Measurements from ENCODE around the gene ABTB1. TPM values are rescaled to one million over a fixed set of nuclear protein-coding genes. Genes with fewer than 3 reads are reported as not detected.

Gene ABTB1
- polyA plus RNA-seq, 1 of the 3 experiments (the other 2 are of a cell fraction) = 30.8 TPM

DNA sequence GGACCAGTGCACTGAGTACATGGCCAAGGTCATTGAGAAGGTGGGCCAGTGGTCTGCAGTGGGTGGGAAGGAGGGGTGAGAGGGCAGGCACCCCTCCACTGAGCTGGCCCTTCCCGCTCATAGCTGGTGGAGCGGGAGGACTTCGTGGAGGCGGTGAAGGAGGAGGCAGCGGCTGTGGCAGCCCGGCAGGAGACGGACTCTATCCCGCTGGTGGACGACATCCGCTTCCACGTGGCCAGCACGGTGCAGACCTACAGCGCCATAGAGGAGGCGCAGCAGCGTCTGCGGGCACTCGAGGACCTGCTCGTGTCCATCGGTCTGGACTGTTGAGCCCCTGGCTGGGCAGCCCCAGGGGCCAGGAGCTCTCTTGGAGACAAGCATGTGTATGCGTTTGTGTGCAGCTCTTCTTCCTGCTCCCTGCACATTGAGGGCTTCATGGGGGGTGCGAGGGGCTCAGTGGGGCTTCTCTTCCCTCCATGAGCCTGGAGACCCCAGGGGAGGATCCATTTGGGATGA lies 7.5 kb downstream of the ABTB1 start:
- peaks cover 0 to 2% of the 10 kb centered on the region in 2 experiments; a peak in 1 of 4 replicates for H3K4me1 ChIP-seq (ENCODE audit: control insufficient read depth in 1 of 2, insufficient read depth in 2 of 2, low read depth in 1 of 2, low read length in 1 of 2)
- H3K36me3 ChIP-seq (replicated peaks in 1 of 2; ENCODE audit: control insufficient read depth in 1 of 2, insufficient read depth in 2 of 2, low read length in 1 of 2) = peaks cover 0 to 3% of the 10 kb centered on the region in 2 experiments
- TF ChIP-seq ELF1 (IDR thresholded peaks at IDR 0.05) (no peak), EP300 (IDR thresholded peaks at IDR 0.05; ENCODE audit: borderline replicate concordance in 1 of 2, low read depth in 1 of 2, low read length in 1 of 2) (no peak), NRF1 (IDR thresholded peaks at IDR 0.05; ENCODE audit: low read depth, low read length) (no peak), TCF12 (IDR thresholded peaks at IDR 0.05) (no peak), YY1 (IDR thresholded peaks at IDR 0.05; ENCODE audit: low read depth) (no peak), MXI1 (IDR thresholded peaks at IDR 0.05; ENCODE audit: low read depth, low read length) (no peak), RAD21 (IDR thresholded peaks at IDR 0.05; ENCODE audit: low read length) (no peak), FOSL2 (IDR thresholded peaks at IDR 0.05; ENCODE audit: borderline replicate concordance, low read depth) (no peak), MEF2A (IDR thresholded peaks at IDR 0.05; ENCODE audit: borderline replicate concordance, low read depth) (no peak), RCOR1 (IDR thresholded peaks at IDR 0.05; ENCODE audit: low read length) (no peak), TEAD4 (IDR thresholded peaks at IDR 0.05; ENCODE audit: borderline replicate concordance, insufficient read depth) (no peak), EZH2phosphoT487 (IDR thresholded peaks at IDR 0.05; ENCODE audit: borderline replicate concordance, low read depth) (no peak), GABPA (IDR thresholded peaks at IDR 0.05; ENCODE audit: low read depth) (no peak), JUND (IDR thresholded peaks at IDR 0.05) (no peak), TAF1 (IDR thresholded peaks at IDR 0.05; ENCODE audit: borderline replicate concordance, low read depth, low read length) (no peak), CHD2 (IDR thresholded peaks at IDR 0.05; ENCODE audit: low read length, partially characterized antibody) (no peak), SIN3A (IDR thresholded peaks at IDR 0.05; ENCODE audit: borderline replicate concordance, low read depth, low read length) (no peak)
- TF ChIP-seq, protein P1, sequence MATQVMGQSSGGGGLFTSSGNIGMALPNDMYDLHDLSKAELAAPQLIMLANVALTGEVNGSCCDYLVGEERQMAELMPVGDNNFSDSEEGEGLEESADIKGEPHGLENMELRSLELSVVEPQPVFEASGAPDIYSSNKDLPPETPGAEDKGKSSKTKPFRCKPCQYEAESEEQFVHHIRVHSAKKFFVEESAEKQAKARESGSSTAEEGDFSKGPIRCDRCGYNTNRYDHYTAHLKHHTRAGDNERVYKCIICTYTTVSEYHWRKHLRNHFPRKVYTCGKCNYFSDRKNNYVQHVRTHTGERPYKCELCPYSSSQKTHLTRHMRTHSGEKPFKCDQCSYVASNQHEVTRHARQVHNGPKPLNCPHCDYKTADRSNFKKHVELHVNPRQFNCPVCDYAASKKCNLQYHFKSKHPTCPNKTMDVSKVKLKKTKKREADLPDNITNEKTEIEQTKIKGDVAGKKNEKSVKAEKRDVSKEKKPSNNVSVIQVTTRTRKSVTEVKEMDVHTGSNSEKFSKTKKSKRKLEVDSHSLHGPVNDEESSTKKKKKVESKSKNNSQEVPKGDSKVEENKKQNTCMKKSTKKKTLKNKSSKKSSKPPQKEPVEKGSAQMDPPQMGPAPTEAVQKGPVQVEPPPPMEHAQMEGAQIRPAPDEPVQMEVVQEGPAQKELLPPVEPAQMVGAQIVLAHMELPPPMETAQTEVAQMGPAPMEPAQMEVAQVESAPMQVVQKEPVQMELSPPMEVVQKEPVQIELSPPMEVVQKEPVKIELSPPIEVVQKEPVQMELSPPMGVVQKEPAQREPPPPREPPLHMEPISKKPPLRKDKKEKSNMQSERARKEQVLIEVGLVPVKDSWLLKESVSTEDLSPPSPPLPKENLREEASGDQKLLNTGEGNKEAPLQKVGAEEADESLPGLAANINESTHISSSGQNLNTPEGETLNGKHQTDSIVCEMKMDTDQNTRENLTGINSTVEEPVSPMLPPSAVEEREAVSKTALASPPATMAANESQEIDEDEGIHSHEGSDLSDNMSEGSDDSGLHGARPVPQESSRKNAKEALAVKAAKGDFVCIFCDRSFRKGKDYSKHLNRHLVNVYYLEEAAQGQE (IDR thresholded peaks at IDR 0.05; ENCODE audit: low read depth, low read length) = no peak
- TF ChIP-seq, protein P2, sequence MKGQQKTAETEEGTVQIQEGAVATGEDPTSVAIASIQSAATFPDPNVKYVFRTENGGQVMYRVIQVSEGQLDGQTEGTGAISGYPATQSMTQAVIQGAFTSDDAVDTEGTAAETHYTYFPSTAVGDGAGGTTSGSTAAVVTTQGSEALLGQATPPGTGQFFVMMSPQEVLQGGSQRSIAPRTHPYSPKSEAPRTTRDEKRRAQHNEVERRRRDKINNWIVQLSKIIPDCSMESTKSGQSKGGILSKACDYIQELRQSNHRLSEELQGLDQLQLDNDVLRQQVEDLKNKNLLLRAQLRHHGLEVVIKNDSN (IDR thresholded peaks at IDR 0.05; ENCODE audit: borderline replicate concordance, low read depth) = no peak
- TF ChIP-seq, protein P3, sequence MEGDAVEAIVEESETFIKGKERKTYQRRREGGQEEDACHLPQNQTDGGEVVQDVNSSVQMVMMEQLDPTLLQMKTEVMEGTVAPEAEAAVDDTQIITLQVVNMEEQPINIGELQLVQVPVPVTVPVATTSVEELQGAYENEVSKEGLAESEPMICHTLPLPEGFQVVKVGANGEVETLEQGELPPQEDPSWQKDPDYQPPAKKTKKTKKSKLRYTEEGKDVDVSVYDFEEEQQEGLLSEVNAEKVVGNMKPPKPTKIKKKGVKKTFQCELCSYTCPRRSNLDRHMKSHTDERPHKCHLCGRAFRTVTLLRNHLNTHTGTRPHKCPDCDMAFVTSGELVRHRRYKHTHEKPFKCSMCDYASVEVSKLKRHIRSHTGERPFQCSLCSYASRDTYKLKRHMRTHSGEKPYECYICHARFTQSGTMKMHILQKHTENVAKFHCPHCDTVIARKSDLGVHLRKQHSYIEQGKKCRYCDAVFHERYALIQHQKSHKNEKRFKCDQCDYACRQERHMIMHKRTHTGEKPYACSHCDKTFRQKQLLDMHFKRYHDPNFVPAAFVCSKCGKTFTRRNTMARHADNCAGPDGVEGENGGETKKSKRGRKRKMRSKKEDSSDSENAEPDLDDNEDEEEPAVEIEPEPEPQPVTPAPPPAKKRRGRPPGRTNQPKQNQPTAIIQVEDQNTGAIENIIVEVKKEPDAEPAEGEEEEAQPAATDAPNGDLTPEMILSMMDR (IDR thresholded peaks at IDR 0.05) = no peak
- no peak overlapping the region for H3K27ac ChIP-seq (ENCODE audit: low read depth in 2 of 2, low read length in 1 of 2)
- ChIA-PET CTCF (interaction anchor here (1.4 to 4.8 kb wide), 6 partner anchors 16 to 279 kb away, joined by 3 to 34 read pairs (median 6); no protein-coding TSS in a partner anchor), POLR2A (interaction anchor here (2.1 kb wide), 1 partner anchor 9 kb away, joined by 5 read pairs; no protein-coding TSS in a partner anchor)
- no peak overlapping the region for H3K4me2 ChIP-seq
- no peaks in the 10 kb centered on the region for H3F3A ChIP-seq (replicated peaks; ENCODE audit: insufficient read depth)
- no peaks in the 10 kb centered on the region for H4K20me1 ChIP-seq (ENCODE audit: insufficient read depth)
- no peak overlapping the region for H3K9ac ChIP-seq
- WGBS (ENCODE audit: low lambda C conversion rate) = 93% methylated on average over 19 of the region's 21 CpGs
- no peaks in the 10 kb centered on the region for H3K9me3 ChIP-seq
- no peaks in the 10 kb centered on the region for H3K79me2 ChIP-seq (ENCODE audit: insufficient read depth)
- H3K4me3 ChIP-seq (ENCODE audit: low read depth in 2 of 2, low read length in 1 of 2) = no peak overlapping the region
- no peak for DNase-seq
- H2AFZ ChIP-seq (ENCODE audit: low read depth) = no peak overlapping the region
- no peaks in the 10 kb centered on the region for H3K9me2 ChIP-seq
- no peaks in the 10 kb centered on the region for H3K27me3 ChIP-seq (ENCODE audit: insufficient read depth)
